Suprapubic skin (tissue), 4 donors: ENCODE data around the gene FYN.

Experiments
- EP300 ChIP-seq: sonication (generic); formaldehyde crosslinking; IDR thresholded peaks from one replicate; pipeline ENCODE4 v1.6.1; 2017; ENCODE audit warnings: antibody characterized with exemption
- POLR2A ChIP-seq, 2 donors: fragments of 450-650 bp; IDR thresholded peaks; one replicate each; pipeline ENCODE4 v1.6.1; 2017; ENCODE audit warnings: antibody characterized with exemption in 2 of 2, mild to moderate bottlenecking in 2 of 2, moderate library complexity in 2 of 2
- POLR2AphosphoS5 ChIP-seq, 3 donors: sonication (generic); formaldehyde crosslinking; IDR thresholded peaks; one replicate each; pipeline ENCODE4 v1.6.1; 2017; ENCODE audit warnings: antibody characterized with exemption in 3 of 3
- TF ChIP-seq, protein P1 (sequence below), 2 donors: fragments of 200-600 bp in 1 of 2; fragments of 450-650 bp in 1 of 2; sonication (generic) in 1 of 2; IDR thresholded peaks; one replicate each; pipeline ENCODE4 v1.5.1; 2016 to 2019; ENCODE audit warnings: antibody characterized with exemption in 2 of 2, mild to moderate bottlenecking in 1 of 2, moderate library complexity in 1 of 2

DNA sequence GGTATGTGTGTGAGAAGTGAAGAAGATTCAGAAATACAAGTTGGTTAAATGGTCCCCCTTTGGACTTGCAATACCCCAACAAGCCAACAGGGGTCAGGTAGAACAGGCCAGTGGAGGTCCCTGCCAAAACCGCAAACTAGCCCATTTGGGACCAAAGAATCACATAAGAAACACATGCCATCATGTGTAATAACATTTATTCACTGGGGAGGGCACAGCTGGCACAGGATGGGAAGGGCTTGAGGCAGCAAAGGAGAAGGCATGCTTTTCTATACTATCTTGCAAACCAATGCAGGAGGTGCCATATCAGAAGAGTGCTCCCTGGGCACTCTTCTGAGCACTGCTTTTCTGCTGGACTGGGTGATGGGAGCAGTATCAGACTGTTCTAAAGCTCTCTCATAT, 151.5 kb downstream of the FYN start:
- TF ChIP-seq, protein P1, sequence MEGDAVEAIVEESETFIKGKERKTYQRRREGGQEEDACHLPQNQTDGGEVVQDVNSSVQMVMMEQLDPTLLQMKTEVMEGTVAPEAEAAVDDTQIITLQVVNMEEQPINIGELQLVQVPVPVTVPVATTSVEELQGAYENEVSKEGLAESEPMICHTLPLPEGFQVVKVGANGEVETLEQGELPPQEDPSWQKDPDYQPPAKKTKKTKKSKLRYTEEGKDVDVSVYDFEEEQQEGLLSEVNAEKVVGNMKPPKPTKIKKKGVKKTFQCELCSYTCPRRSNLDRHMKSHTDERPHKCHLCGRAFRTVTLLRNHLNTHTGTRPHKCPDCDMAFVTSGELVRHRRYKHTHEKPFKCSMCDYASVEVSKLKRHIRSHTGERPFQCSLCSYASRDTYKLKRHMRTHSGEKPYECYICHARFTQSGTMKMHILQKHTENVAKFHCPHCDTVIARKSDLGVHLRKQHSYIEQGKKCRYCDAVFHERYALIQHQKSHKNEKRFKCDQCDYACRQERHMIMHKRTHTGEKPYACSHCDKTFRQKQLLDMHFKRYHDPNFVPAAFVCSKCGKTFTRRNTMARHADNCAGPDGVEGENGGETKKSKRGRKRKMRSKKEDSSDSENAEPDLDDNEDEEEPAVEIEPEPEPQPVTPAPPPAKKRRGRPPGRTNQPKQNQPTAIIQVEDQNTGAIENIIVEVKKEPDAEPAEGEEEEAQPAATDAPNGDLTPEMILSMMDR (IDR thresholded peaks at IDR 0.05), result peak; percentile 39 to 43
- TF ChIP-seq POLR2AphosphoS5 (IDR thresholded peaks at IDR 0.05), result peak in 1 of 3 donors; percentile 14
- no peak for TF ChIP-seq POLR2A (IDR thresholded peaks at IDR 0.05)
- no peak for TF ChIP-seq EP300
